Ammon's horn (tissue), 1 donor: Measurements from ENCODE around the gene PALLD.

Experiments used
- DNase-seq: peaks from one replicate; pipeline ENCODE4 v3.0.0-alpha.2; 2016; ENCODE audit warnings: low spot score

PALLD gene

DNA sequence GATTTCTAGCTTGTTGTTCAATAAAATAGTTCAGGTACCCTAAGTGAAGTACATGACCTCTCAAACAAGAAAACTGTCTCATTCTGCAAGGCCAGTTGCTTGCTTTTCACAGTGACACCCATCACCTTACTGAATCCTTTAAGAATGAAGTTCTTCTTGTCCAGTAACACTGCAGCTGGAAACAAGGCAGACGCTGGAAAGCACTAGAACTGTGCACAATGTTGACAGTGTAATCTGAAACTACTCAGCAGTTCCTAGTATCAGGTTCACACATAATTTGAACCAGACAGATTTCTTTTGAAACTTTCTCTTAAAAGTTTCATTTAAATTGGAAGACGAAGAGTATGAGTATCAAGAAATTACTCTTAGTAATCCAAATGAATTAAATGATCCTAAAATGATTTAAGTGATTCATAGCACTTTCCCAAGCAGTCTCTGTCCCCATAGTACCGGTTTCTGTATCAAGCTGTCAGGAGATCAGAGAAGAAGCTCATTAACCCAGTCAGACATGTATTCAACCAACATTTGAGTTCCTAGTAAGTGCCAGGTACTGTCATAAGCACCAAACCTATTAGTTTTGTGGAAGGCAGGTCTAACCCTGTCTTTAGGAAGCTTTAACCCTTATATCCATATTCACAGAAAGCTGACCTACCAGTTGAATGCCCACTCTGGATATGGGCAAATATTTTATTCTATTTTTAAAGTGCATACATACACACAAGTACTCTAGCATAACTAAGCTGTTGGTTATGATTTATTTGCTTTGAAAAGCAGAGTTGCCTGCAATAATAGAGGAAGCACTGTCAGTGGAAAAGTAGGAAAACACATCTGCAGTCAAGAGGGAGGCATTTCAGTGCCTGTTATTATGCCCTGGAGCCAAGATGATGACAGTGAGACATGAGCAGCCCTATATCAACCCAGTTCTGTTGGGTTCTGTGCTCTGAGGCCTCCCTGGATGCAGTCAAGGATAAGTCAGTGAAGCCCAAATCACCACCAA, 63.6 kb downstream of the PALLD start:
- DNase-seq: no peak

DNA sequence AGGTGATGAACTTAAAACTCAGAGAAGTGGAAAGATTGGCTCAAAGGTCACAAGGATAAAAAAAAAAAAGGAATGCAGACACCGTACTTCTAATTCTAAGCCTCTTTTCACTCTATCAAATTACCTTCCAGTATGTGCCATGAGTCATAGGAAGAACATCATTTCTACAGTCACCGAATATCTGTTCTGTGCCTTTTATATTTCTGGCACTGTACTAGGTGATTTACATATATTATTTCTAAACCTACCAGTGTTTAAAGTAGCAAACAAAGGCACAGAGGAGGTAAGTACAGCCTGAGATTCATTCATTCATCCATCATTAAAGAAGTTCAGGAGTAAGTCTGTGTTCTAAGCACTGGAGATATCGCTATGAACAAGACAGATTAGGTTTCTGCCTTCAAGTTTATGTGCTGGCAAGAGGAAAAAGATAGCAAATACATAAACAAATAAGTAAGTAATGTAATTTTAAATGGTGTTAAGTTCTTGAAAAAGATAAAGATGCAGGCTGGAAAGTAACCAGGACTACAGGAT, 65.3 kb downstream of the PALLD start:
- DNase-seq: no peak

DNA sequence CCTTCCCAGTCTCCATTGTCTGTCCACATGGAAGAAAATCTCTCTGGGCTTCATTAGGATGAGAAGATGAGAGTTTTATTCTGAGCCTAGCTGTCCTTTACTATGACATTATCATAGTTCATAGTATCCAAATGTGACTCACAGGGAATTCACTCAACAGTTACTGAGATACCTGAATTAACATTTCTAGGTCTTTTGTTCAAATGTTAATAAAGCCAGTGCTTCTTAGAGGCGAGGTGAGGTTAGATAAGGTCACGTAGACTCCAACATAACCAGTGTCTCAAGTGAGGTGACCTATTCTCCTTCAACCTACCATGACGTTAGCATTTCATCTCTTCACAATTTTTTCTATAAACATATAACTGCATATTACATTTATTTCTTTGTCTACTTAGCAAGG, 67.2 kb downstream of the PALLD start:
- DNase-seq: no peak

DNA sequence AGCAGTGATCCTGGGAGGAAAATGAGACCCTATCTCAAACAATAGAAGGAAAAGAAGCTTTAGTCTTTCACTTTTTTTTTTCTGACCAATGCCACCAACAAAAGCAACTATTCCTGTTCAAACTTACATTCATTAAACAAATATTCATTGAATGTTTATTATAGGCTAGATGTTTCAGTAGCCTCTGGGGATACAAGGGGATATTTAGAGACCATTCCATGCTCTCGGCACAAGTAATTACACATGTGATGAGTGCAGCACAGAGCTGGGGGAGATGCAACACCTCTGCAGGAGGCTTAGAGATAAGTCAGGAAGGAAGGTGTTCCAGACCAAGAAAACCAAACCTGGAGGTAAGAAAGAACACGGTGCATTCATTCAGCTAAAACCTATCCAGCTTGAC, 68.3 kb downstream of the PALLD start:
- DNase-seq: no peak

DNA sequence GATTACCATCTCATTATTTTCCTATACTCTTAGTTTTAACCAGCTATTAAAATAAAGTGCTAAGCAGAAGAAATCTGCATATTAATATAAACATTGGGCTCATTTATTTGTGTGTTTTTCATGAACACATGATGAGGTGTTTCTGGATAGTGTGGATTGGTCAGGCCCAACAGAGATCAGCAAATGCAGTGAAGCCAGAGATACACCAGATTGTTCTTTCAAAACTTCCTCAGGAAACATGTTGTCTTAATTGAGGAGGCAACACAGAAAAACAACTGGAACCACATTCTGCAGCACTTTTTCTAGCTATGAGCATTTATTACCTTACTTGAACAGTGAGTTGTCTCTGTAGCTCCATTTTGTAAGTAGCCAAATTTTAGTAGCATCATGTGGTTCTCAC, 69.9 kb downstream of the PALLD start:
- DNase-seq: no peak

GRCh38 chr4:168569066-168569930, 72.4 kb downstream of the PALLD start:
- DNase-seq: no peak

DNA sequence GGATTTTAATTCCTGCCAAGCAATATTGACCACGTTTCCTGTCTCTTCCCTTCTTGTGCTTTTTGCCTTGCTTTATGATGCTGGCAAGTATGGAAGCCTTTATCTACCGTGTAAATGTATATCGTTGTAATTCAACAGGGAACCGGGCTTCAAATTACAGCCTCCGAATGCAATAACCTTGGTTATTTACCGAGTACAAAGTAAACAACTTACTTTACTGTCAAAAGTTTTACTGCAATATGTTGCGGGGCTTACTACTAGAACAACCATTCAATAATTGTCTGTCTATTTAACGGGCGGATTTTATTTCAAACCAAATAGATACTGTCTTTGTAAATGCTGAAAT, 73.1 kb downstream of the PALLD start:
- DNase-seq: no peak

DNA sequence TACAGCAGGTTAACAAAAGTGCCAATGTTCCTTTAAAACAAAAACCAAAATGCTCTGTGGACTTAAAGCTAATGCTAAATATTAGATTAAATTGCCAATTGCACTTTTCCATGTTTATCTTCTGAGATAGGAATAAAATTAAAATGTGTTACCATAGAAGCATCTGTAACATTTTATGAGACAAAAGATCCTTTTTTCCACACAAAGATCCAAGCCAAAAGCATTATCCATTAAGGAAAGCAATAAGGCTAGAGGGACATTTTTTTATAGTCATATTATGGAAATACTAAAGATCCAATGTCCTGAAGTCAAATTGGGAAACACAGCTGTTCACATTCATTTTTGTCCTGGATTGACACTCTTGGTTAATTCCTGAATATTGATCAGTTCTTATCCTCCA, 73.6 kb downstream of the PALLD start:
- no peak for DNase-seq

DNA sequence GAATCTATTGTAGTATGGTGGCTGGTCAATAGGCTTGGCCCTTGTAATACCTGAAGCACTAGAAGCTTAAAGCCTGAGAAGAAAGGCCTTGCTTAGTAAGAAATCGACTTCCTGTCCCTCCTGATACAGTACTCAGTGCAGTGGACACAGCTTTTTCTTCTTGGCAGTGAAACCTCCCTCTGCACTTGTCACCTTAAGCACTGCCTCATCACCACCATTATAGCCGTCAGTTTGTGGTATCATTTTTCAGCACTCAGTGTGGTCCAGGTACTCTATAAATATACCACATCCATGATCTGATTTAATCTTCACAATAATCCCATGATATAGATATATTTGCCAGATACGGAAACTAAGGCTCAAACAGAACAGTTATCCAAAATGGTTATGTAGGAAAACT, 75.2 kb downstream of the PALLD start:
- no peak for DNase-seq

GRCh38 chr4:168573870-168574269, 77.0 kb downstream of the PALLD start:
- no peak for DNase-seq

- DNase-seq: no peak
These were observed 77.9 kb downstream of the PALLD start for GRCh38 chr4:168574581-168575295.

DNA sequence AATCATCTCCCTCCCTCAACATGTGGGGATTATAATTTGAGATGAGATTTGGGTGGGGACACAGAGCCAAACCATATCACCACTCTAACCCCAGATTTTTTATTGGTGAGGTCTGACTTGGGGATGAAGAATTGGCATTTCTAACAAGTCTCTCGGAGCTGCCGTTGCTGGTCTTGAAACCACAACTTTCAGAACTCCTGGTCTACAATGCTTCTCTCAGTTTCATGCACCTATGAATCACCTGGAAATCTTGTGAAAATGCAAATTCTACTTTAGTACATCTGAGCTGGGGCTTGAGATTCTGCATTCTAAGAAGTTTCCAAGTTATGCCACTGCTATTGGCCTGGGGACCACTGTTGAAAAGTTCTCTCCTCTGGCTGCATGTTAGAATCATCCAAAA, 78.6 kb downstream of the PALLD start:
- no peak for DNase-seq

- DNase-seq: no peak
These were observed 80.8 kb downstream of the PALLD start for GRCh38 chr4:168577624-168578023.

GRCh38 chr4:168580228-168580627, 83.4 kb downstream of the PALLD start:
- no peak for DNase-seq

DNA sequence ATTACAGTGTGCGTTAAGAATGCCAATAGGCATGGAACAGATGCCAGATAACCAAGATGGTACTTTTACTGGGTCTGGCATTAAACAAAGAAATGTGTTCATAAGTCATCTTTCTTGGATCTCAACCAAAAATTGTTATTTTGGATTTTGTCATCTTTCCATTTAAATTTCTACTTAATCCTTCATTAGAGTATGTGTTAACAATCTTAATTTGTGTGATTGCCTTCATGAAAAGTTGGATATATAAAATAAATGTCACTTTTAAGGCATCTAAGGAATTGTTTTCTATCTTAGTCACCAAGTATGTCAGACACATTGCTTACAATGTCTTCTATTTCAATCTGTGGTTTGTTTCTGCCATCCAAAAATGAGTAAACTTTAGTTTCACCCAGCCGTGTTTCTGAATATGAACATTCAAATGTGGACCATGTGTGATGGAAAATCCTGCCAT, 87.5 kb downstream of the PALLD start:
- DNase-seq: no peak

GRCh38 chr4:168585168-168586091, 88.6 kb downstream of the PALLD start:
- peak; percentile 68 for DNase-seq

DNA sequence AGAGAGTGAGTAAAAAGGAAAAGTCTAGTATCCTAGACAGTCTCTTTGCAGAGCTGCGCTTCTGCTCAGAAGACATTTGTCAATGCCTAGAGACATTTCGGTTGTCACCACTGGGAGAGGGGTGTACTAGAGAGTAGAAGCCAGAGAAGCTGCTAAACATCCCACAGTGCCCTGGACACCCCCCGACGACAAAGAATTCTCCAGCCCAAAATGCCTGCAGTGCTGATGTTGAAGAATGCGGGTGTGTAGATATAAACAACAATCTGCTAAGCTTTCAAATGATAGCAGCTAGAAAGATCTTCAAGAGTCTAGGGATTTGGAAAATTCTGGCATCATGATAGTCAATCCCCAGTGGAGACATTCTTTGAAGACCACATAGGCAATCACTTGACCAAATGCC, 90.1 kb downstream of the PALLD start:
- no peak for DNase-seq

DNA sequence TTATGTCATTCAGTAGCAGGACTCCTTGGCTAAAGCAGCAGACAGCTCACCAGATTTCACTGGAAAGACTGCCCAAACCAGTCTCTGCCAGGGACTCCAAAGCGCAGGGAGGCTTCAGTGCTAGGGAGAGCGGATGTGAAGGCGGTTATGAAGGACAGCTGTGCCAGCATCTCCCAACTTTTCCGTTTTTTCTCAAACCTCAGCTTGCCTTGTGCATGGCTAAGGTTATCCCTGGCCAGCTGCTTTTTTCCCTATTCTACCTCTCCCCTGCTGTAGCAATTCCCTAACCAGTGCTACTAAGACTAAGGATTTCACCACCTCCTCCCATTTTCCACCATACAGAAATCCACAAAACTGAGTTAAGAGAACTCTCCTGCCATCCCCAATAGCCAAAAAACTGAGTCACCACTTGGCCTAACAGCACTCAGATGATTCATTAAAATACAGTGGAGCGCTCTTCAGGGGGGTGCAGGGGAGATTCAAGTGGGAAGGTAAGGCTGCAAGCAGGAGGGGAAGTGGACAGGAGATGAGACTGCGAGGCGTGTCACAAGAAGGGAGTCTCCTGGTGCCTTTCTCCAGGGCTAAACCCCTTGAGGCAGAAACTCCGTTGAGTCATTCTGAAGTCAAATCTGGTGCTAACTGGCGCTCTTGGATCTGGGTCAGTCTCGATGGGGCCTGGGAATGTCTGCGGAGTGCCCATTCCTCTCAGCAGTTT, 90.7 kb downstream of the PALLD start:
- no peak for DNase-seq

DNA sequence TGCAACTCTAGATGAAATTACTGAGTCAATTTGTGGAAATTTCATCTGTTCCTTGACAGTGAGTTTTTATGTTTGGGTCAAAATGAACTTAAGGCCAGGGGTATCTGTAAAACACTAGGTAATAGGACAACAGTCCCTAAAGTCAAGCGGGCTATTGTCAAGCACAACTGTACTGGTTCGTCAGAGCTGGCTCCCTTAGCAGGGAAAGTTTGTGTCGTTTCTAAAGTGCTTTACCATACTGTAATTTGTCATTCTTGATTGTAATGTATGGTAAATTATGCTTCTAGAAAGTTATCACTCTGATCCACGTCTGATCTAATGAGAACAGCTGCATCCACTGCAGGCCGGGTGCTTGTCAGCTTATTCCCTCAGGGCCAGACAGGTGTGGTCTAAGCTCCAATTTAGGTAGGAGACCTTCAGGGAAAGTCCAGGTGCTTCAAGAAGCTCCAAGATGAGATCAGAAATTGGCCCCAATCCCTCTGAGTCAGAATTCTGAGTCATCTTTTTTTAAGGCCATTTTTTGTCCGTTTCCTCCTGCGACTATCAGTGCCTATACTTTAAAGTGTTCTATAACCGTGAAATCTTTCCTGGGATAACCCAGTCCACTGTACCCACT, 92.2 kb downstream of the PALLD start:
- no peak for DNase-seq

DNA sequence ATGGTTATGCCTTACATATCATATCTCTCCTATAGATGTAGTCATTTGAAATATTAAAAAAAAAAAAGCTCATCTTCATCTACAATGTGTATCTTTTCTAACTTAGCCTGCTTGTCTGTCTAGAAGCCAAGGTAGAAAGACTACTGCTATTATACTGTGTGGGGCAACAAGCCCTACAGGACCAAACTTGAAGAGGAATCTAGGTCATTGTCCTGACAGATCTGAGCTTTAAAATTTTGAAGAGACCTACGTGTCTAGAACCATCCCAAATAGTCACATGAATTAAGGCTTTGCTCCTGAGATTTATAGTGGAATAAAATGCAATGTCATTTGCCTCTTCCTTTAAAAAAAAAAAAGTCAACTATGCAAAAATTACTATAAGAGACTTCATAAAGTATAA, 95.8 kb downstream of the PALLD start:
- DNase-seq: no peak
